ENCODE measurements around the gene MSANTD3. TPM values are rescaled to one million over a fixed set of nuclear protein-coding genes. Genes with fewer than 3 reads are reported as not detected.

The MSANTD3 gene
- total RNA-seq, 2 experiments from 2014 or later: 8.8 to 9.6 TPM

DNA sequence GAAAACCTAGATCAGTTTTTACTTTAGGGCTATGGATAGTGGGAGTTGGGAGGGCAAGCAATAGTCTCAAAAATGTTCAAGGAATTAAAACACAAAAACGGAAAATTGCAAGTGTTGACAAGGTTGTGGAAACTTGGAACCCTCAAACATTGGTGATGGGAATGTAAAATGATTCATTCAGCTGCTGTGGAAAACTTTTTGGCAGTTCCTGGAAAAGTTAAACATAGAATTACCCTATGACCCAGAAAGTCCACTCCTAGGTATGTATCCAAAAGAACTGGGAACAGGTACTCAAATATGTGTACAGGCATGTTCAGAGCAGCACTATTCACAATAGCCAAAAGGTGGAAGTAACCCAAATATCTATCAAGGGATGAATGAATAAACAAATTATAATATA, 1.2 kb upstream of the MSANTD3 start:
- H3K4me3 ChIP-seq (ENCODE audit: low read length): no peak overlapping the region
- H3K36me3 ChIP-seq (ENCODE audit: insufficient read depth, low read length): no peaks in the 10 kb centered on the region
- H3K9me3 Mint-ChIP-seq: no peaks in the 10 kb centered on the region
- peak overlapping the region; percentile 96 for H3K27ac Mint-ChIP-seq
- H3K36me3 Mint-ChIP-seq (ENCODE audit: low read depth): peaks cover 6% of the 10 kb centered on the region
- POLR2A ChIA-PET: interaction anchor here (1.5 to 2.8 kb wide), 3 partner anchors 11 to 73 kb away, joined by 5 to 12 read pairs (median 7); partner anchors contain the start of gene TEX10
- no peak overlapping the region for H3K27ac ChIP-seq (ENCODE audit: low read depth in 1 of 2, low read length in 2 of 2)
- peaks cover 20% of the 10 kb centered on the region for H3K4me1 ChIP-seq (ENCODE audit: insufficient read depth, low read length)
- TF ChIP-seq, protein P1, sequence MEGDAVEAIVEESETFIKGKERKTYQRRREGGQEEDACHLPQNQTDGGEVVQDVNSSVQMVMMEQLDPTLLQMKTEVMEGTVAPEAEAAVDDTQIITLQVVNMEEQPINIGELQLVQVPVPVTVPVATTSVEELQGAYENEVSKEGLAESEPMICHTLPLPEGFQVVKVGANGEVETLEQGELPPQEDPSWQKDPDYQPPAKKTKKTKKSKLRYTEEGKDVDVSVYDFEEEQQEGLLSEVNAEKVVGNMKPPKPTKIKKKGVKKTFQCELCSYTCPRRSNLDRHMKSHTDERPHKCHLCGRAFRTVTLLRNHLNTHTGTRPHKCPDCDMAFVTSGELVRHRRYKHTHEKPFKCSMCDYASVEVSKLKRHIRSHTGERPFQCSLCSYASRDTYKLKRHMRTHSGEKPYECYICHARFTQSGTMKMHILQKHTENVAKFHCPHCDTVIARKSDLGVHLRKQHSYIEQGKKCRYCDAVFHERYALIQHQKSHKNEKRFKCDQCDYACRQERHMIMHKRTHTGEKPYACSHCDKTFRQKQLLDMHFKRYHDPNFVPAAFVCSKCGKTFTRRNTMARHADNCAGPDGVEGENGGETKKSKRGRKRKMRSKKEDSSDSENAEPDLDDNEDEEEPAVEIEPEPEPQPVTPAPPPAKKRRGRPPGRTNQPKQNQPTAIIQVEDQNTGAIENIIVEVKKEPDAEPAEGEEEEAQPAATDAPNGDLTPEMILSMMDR (IDR thresholded peaks at IDR 0.05): no peak
- no peak for DNase-seq
- H3K4me1 Mint-ChIP-seq (ENCODE audit: low read depth): peaks cover 43% of the 10 kb centered on the region
- intact Hi-C loops (cut with DNase I, micrococcal nuclease): loop anchor here (1.0 to 10.0 kb wide), 7 partner anchors 13 to 1631 kb away; partner anchors contain the start of genes TEX10 (in 2 of the 2), ANKS6 (in 1 of the 2) and STX17 (in 1 of the 2)
- CTCF ChIA-PET: no interaction called here
- no peak for ATAC-seq (ENCODE audit: poor library complexity)
- peak overlapping the region; percentile 98 for H3K4me3 Mint-ChIP-seq
- H3K27me3 ChIP-seq (ENCODE audit: control insufficient read depth in 1 of 2, insufficient read depth in 2 of 2, low read length in 2 of 2): peaks cover 0 to 7% of the 10 kb centered on the region in 2 experiments
- no peaks in the 10 kb centered on the region for H3K9me3 ChIP-seq (ENCODE audit: control insufficient read depth in 1 of 2, insufficient read depth in 1 of 2, low read length in 2 of 2)
- peaks cover 11% of the 10 kb centered on the region for H3K27me3 Mint-ChIP-seq

DNA sequence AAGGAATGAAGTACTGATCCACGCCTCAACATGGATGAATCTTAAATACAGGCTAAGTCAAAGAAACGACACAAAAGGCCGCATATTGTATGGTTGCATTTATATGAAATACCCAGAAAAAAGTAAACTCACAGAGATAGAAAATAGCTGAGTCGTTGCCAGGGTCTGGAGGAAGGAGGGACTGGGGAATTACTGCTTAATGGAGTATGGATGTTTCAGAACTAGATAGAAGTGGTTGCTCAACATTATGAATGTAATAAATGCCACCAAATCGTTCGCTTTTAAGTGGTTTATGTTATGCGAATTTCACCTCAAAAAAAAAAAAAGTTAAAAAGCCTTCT, 784 bp upstream of the MSANTD3 start:
- Histone ChIP-seq H3K4me3 (ENCODE audit: low read length) (peak overlapping the region; percentile 72), H3K27me3 (ENCODE audit: control insufficient read depth in 1 of 2, insufficient read depth in 2 of 2, low read length in 2 of 2) (peaks cover 0 to 7% of the 10 kb centered on the region in 2 experiments), H3K9me3 (ENCODE audit: control insufficient read depth in 1 of 2, insufficient read depth in 1 of 2, low read length in 2 of 2) (no peaks in the 10 kb centered on the region), H3K27ac (ENCODE audit: low read depth in 1 of 2, low read length in 2 of 2) (no peak overlapping the region), H3K36me3 (ENCODE audit: insufficient read depth, low read length) (no peaks in the 10 kb centered on the region), H3K4me1 (ENCODE audit: insufficient read depth, low read length) (peaks cover 20% of the 10 kb centered on the region)
- intact Hi-C loops (cut with DNase I, micrococcal nuclease): loop anchor here (1.0 to 10.0 kb wide), 7 partner anchors 13 to 1631 kb away; partner anchors contain the start of genes TEX10 (in 2 of the 2), ANKS6 (in 1 of the 2) and STX17 (in 1 of the 2)
- POLR2A ChIA-PET: interaction anchor here (1.5 to 2.8 kb wide), 3 partner anchors 12 to 74 kb away, joined by 5 to 12 read pairs (median 7); partner anchors contain the start of gene TEX10
- H3K36me3 Mint-ChIP-seq (ENCODE audit: low read depth): peaks cover 6% of the 10 kb centered on the region
- peaks cover 11% of the 10 kb centered on the region for H3K27me3 Mint-ChIP-seq
- H3K9me3 Mint-ChIP-seq: no peaks in the 10 kb centered on the region
- TF ChIP-seq, protein P1 (IDR thresholded peaks at IDR 0.05): no peak
- ATAC-seq (ENCODE audit: poor library complexity) (no peak), DNase-seq (no peak)
- H3K4me1 Mint-ChIP-seq (ENCODE audit: low read depth): peaks cover 44% of the 10 kb centered on the region
- CTCF ChIA-PET: interaction anchor here (1.3 to 2.0 kb wide), 2 partner anchors 12 to 15 kb away, joined by 3 to 8 read pairs; no protein-coding TSS in a partner anchor
- H3K27ac Mint-ChIP-seq: peak overlapping the region; percentile 96
- peak overlapping the region; percentile 98 for H3K4me3 Mint-ChIP-seq

DNA sequence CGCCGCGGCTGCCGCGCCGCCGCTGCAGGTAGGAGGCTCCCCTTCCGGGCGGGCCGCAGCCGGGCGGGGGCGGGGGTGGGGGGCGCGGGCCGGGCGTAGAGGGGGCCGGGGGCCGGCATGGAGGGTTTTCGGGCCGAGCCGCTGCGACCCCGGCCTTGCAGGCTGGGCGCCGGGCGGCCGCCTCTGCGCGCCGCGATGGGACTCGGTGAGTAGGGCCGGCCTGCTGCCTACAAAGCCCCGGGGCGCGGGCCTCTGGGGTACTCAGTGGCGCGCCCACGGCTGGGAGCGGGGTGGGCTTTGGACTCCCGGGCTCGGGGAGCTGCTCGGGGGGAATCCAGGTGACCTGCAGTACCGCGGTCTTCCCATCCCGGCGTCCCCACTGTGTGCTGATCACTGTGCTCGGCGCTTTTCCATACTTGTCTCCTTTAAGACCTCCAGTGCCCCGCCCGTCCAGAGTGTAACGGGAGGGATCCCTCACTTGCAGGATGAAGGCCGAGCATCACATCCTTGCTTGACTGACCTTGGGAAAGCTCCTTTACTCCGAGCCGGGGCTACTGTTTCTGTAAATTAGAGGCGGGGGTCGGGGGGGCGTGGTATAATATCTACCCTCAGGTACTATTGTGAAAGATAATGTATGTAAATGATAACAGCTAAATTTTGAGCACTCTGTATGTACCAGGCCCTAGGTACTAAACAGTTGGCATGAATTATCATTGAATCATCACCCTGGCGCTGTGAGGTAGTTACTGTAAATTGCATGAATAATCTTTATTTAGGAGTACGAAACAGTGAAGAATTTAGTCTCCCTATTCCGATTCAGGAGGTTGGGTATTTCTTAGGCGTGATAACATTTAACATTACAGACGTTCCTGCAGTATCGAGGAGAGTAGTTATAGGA, 672 bp downstream of the MSANTD3 start:
- DNase-seq: peak in 6 of 14 experiments; percentile 1 to 36 (median 8)
- Mint-ChIP-seq H3K36me3 (ENCODE audit: low read depth) (peaks cover 6% of the 10 kb centered on the region), H3K9me3 (no peaks in the 10 kb centered on the region), H3K4me1 (ENCODE audit: low read depth) (peaks cover 44% of the 10 kb centered on the region), H3K4me3 (peak overlapping the region; percentile 85), H3K27ac (peak overlapping the region; percentile 24), H3K27me3 (peaks cover 3% of the 10 kb centered on the region)
- TF ChIP-seq, protein P1 (IDR thresholded peaks at IDR 0.05): no peak
- Histone ChIP-seq H3K27ac (ENCODE audit: low read depth in 1 of 2, low read length in 2 of 2) (no peak overlapping the region), H3K4me3 (ENCODE audit: low read length) (peak overlapping the region; percentile 78), H3K36me3 (ENCODE audit: insufficient read depth, low read length) (peaks cover 3% of the 10 kb centered on the region), H3K27me3 (ENCODE audit: control insufficient read depth in 1 of 2, insufficient read depth in 2 of 2, low read length in 2 of 2) (peaks cover 0 to 2% of the 10 kb centered on the region in 2 experiments), H3K9me3 (ENCODE audit: control insufficient read depth in 1 of 2, insufficient read depth in 1 of 2, low read length in 2 of 2) (no peaks in the 10 kb centered on the region), H3K4me1 (ENCODE audit: insufficient read depth, low read length) (peaks cover 20% of the 10 kb centered on the region)
- peak; percentile 44 for ATAC-seq (ENCODE audit: poor library complexity)
- intact Hi-C loops (cut with DNase I, micrococcal nuclease): loop anchor here (1.0 to 10.0 kb wide), 7 partner anchors 11 to 1633 kb away; partner anchors contain the start of genes TEX10 (in 2 of the 2), ANKS6 (in 1 of the 2) and STX17 (in 1 of the 2)
- CTCF ChIA-PET: interaction anchor here (0.9 to 2.0 kb wide), 3 partner anchors 10 to 16 kb away, joined by 3 to 8 read pairs (median 3); no protein-coding TSS in a partner anchor
- POLR2A ChIA-PET: interaction anchor here (0.6 to 2.8 kb wide), 5 partner anchors 16 to 608 kb away, joined by 3 to 12 read pairs (median 3); partner anchors contain the start of gene TEX10

Data from CD4-positive, alpha-beta T cell (primary cell).